ENCODE results near the gene ALCAM. TPM values are rescaled to one million over a fixed set of nuclear protein-coding genes. Genes with fewer than 3 reads are reported as not detected.
A peak's percentile ranks its signal among the peaks of the same experiment; 100 is the strongest.

The ALCAM gene
- total RNA-seq, 1 donor from 2014 or later = 294 TPM

GRCh38 chr3:105415951-105416350, 49.2 kb downstream of the ALCAM start:
- Histone ChIP-seq H3K4me3 (ENCODE audit: low read depth, low read length) (no peak overlapping the region), H3K27me3 (ENCODE audit: control insufficient read depth, insufficient read depth, low read length) (no peaks in the 10 kb centered on the region), H3K36me3 (ENCODE audit: control insufficient read depth, insufficient read depth, low read length) (no peaks in the 10 kb centered on the region)
- DNase-seq (ENCODE audit: low read depth) (no peak), FAIRE-seq (no peak)
- no peak for TF ChIP-seq CTCF (IDR thresholded peaks at IDR 0.05; ENCODE audit: insufficient read depth, low read length, severe bottlenecking)

- DNase-seq (ENCODE audit: low read depth) (peak; percentile 49), FAIRE-seq (no peak)
- TF ChIP-seq CTCF (IDR thresholded peaks at IDR 0.05; ENCODE audit: insufficient read depth, low read length, severe bottlenecking) = no peak
- no peak overlapping the region for H3K4me3 ChIP-seq (ENCODE audit: low read depth, low read length)
- H3K27me3 ChIP-seq (ENCODE audit: control insufficient read depth, insufficient read depth, low read length) = no peaks in the 10 kb centered on the region
- no peaks in the 10 kb centered on the region for H3K36me3 ChIP-seq (ENCODE audit: control insufficient read depth, insufficient read depth, low read length)
Measured at GRCh38 chr3:105417525-105418289, 51.0 kb downstream of the ALCAM start.

GRCh38 chr3:105422645-105423044, 55.9 kb downstream of the ALCAM start:
- Histone ChIP-seq H3K4me3 (ENCODE audit: low read depth, low read length) (no peak overlapping the region), H3K27me3 (ENCODE audit: control insufficient read depth, insufficient read depth, low read length) (no peaks in the 10 kb centered on the region), H3K36me3 (ENCODE audit: control insufficient read depth, insufficient read depth, low read length) (no peaks in the 10 kb centered on the region)
- DNase-seq (ENCODE audit: low read depth) (no peak), FAIRE-seq (no peak)
- no peak for TF ChIP-seq CTCF (IDR thresholded peaks at IDR 0.05; ENCODE audit: insufficient read depth, low read length, severe bottlenecking)

GRCh38 chr3:105423397-105423796, 56.7 kb downstream of the ALCAM start:
- no peak for TF ChIP-seq CTCF (IDR thresholded peaks at IDR 0.05; ENCODE audit: insufficient read depth, low read length, severe bottlenecking)
- FAIRE-seq = no peak
- Histone ChIP-seq H3K4me3 (ENCODE audit: low read depth, low read length) (no peak overlapping the region), H3K27me3 (ENCODE audit: control insufficient read depth, insufficient read depth, low read length) (no peaks in the 10 kb centered on the region), H3K36me3 (ENCODE audit: control insufficient read depth, insufficient read depth, low read length) (no peaks in the 10 kb centered on the region)
- no peak for DNase-seq (ENCODE audit: low read depth)

- Histone ChIP-seq H3K4me3 (ENCODE audit: low read depth, low read length) (no peak overlapping the region), H3K36me3 (ENCODE audit: control insufficient read depth, insufficient read depth, low read length) (no peaks in the 10 kb centered on the region), H3K27me3 (ENCODE audit: control insufficient read depth, insufficient read depth, low read length) (no peaks in the 10 kb centered on the region)
- DNase-seq (ENCODE audit: low read depth) (no peak), FAIRE-seq (no peak)
- TF ChIP-seq CTCF (IDR thresholded peaks at IDR 0.05; ENCODE audit: insufficient read depth, low read length, severe bottlenecking) = no peak
Measured at GRCh38 chr3:105424412-105425152, 57.9 kb downstream of the ALCAM start.

Data from bronchial epithelial cell (primary cell).